ENCODE results near the gene NLRP4.

- TF ChIP-seq CTCF (optimal IDR thresholded peaks at IDR 0.05 in 1 of 3, IDR thresholded peaks at IDR 0.05 in 1 of 3, conservative IDR thresholded peaks at IDR 0.05 in 1 of 3; ENCODE audit: extremely low read depth in 1 of 3, insufficient read depth in 2 of 3, low read length in 3 of 3) (no peak), EZH2 (IDR thresholded peaks at IDR 0.05; ENCODE audit: low read length) (no peak)
These were observed 3.7 kb upstream of the NLRP4 start for GRCh38 chr19:55832676-55833075.

Data from keratinocyte (primary cell).